HCEC 1CT (cell line): Measurements from ENCODE around the gene UBASH3B.
A peak's percentile ranks its signal among the peaks of the same experiment; 100 is the strongest.
"Not testable (repeated sequence)": the region's sequence is repeated elsewhere in the genome, so short reads cannot be mapped to it uniquely, and the experiment has no call there.

Source experiments
- DNase-seq: peaks from one replicate; pipeline ENCODE4 v3.0.0-alpha.2; 2017

UBASH3B gene

GRCh38 chr11:122820158-122820557, 164.6 kb downstream of the UBASH3B start:
- no peak for DNase-seq

- no peak for DNase-seq
These were observed 165.6 kb downstream of the UBASH3B start for GRCh38 chr11:122821169-122821568.

GRCh38 chr11:122822241-122822640, 166.7 kb downstream of the UBASH3B start:
- DNase-seq, result no peak

GRCh38 chr11:122823564-122823963, 168.0 kb downstream of the UBASH3B start:
- no peak for DNase-seq

- DNase-seq, result not testable (repeated sequence)
These were observed 173.8 kb downstream of the UBASH3B start for GRCh38 chr11:122829371-122829770.

GRCh38 chr11:122832297-122832696, 176.8 kb downstream of the UBASH3B start:
- not testable (repeated sequence) for DNase-seq

- no peak for DNase-seq
These were observed 177.4 kb downstream of the UBASH3B start for GRCh38 chr11:122832721-122833470.

GRCh38 chr11:122833846-122834464, 178.4 kb downstream of the UBASH3B start:
- no peak for DNase-seq

GRCh38 chr11:122836916-122837315, 181.4 kb downstream of the UBASH3B start:
- DNase-seq, result no peak

- DNase-seq, result no peak
These were observed 182.2 kb downstream of the UBASH3B start for GRCh38 chr11:122837528-122838346.

- DNase-seq, result no peak
These were observed 188.0 kb downstream of the UBASH3B start for GRCh38 chr11:122843281-122844141.

- no peak for DNase-seq
These were observed 191.9 kb downstream of the UBASH3B start for GRCh38 chr11:122847466-122847865.

GRCh38 chr11:122848186-122848585, 192.7 kb downstream of the UBASH3B start:
- DNase-seq, result no peak

- no peak for DNase-seq
These were observed 194.6 kb downstream of the UBASH3B start for GRCh38 chr11:122850076-122850631.

GRCh38 chr11:122851366-122851966, 195.9 kb downstream of the UBASH3B start:
- no peak for DNase-seq

GRCh38 chr11:122852074-122852795, 196.7 kb downstream of the UBASH3B start:
- no peak for DNase-seq

GRCh38 chr11:122852796-122853160, 197.3 kb downstream of the UBASH3B start:
- DNase-seq, result no peak

GRCh38 chr11:122853261-122853660, 197.7 kb downstream of the UBASH3B start:
- DNase-seq, result no peak

- DNase-seq, result peak; percentile 82
These were observed 198.5 kb downstream of the UBASH3B start for GRCh38 chr11:122853971-122854446.

- no peak for DNase-seq
These were observed 206.1 kb downstream of the UBASH3B start for GRCh38 chr11:122861631-122862030.

GRCh38 chr11:122862091-122862490, 206.6 kb downstream of the UBASH3B start:
- no peak for DNase-seq
